ENCODE data around the gene CIROP. TPM values are rescaled to one million over a fixed set of nuclear protein-coding genes. Genes with fewer than 3 reads are reported as not detected.
"Not testable (repeated sequence)": the region's sequence is repeated elsewhere in the genome, so short reads cannot be mapped to it uniquely, and the experiment has no call there.

The CIROP gene
- total and polyA plus RNA-seq, 2 experiments from 2014 or later, result not detected

GRCh38 chr14:23109769-23110168 lies 5.0 kb upstream of the CIROP start:
- H3K4me3 ChIP-seq, result no peak overlapping the region
- no peak for DNase-seq (ENCODE audit: low spot score)
- H3K9me3 ChIP-seq (ENCODE audit: low read depth), result no peaks in the 10 kb centered on the region
- H3K27me3 ChIP-seq, result peaks cover 13% of the 10 kb centered on the region
- no peaks in the 10 kb centered on the region for H3K36me3 ChIP-seq (replicated peaks; ENCODE audit: insufficient read depth, low read depth)
- 96% methylated on average over 1 of the region's 1 CpG for WGBS (ENCODE audit: low lambda C conversion rate, missing lambda C conversion rate)
- no peak for TF ChIP-seq EZH2phosphoT487 (IDR thresholded peaks at IDR 0.05; ENCODE audit: low read depth, severe bottlenecking, unreplicated experiment)
- no peak for TF ChIP-seq EZH2 (IDR thresholded peaks at IDR 0.05; ENCODE audit: borderline replicate concordance)
- TF ChIP-seq, protein P1, sequence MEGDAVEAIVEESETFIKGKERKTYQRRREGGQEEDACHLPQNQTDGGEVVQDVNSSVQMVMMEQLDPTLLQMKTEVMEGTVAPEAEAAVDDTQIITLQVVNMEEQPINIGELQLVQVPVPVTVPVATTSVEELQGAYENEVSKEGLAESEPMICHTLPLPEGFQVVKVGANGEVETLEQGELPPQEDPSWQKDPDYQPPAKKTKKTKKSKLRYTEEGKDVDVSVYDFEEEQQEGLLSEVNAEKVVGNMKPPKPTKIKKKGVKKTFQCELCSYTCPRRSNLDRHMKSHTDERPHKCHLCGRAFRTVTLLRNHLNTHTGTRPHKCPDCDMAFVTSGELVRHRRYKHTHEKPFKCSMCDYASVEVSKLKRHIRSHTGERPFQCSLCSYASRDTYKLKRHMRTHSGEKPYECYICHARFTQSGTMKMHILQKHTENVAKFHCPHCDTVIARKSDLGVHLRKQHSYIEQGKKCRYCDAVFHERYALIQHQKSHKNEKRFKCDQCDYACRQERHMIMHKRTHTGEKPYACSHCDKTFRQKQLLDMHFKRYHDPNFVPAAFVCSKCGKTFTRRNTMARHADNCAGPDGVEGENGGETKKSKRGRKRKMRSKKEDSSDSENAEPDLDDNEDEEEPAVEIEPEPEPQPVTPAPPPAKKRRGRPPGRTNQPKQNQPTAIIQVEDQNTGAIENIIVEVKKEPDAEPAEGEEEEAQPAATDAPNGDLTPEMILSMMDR (IDR thresholded peaks at IDR 0.05; ENCODE audit: poor library complexity), result no peak
- no peaks in the 10 kb centered on the region for H4K20me1 ChIP-seq (ENCODE audit: insufficient read depth, poor library complexity, severe bottlenecking)
- H3K4me1 ChIP-seq (ENCODE audit: insufficient read depth), result no peaks in the 10 kb centered on the region
- H3K9me2 ChIP-seq (replicated peaks; ENCODE audit: insufficient read depth), result no peaks in the 10 kb centered on the region
- H3K79me2 ChIP-seq, result no peaks in the 10 kb centered on the region
- H2AFZ ChIP-seq, result no peak overlapping the region
- no peak overlapping the region for H3K27ac ChIP-seq
- no peak overlapping the region for H3K4me2 ChIP-seq

DNA sequence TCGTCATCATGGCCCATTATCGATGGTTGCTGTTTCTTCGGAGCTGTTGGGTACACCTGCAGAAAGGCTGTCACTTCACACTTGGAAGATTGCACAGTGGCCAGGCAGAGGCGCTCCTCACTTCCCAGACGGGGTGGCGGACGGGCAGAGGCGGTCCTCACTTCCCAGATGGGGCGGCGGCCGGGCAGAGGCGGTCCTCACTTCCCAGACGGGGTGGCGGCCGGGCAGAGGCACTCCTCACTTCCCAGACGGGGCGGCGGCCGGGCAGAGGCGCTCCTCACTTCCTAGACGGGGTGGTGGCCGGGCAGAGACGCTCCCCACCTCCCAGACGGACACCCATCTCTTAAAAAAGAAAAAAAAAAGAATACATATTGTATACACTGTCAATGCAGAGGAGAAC lies 3.4 kb upstream of the CIROP start:
- H3K4me2 ChIP-seq; H4K20me1 ChIP-seq (ENCODE audit: insufficient read depth, poor library complexity, severe bottlenecking); H3K4me3 ChIP-seq; H3K4me1 ChIP-seq (ENCODE audit: insufficient read depth); H3K9me2 ChIP-seq (replicated peaks; ENCODE audit: insufficient read depth); H3K27ac ChIP-seq; DNase-seq (ENCODE audit: low spot score); H3K36me3 ChIP-seq (replicated peaks; ENCODE audit: insufficient read depth, low read depth); H2AFZ ChIP-seq; H3K79me2 ChIP-seq; H3K9me3 ChIP-seq (ENCODE audit: low read depth): not testable (repeated sequence)
- 96% methylated on average over 24 of the region's 24 CpGs for WGBS (ENCODE audit: low lambda C conversion rate, missing lambda C conversion rate)
- peaks cover 13% of the 10 kb centered on the region for H3K27me3 ChIP-seq

DNA sequence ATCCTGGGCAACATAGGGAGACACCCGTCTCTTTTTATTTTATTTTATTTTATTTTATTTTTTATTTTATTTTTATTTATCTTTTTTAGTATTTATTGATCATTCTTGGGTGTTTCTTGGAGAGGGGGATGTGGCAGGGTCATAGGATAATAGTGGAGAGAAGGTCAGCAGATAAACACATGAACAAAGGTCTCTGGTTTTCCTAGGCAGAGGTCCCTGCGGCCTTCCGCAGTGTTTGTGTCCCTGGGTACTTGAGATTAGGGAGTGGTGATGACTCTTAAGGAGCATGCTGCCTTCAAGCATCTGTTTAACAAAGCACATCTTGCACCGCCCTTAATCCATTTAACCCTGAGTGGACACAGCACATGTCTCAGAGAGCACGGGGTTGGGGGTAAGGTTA lies 2.8 kb upstream of the CIROP start:
- not testable (repeated sequence) for H3K79me2 ChIP-seq; H3K9me3 ChIP-seq (ENCODE audit: low read depth); H3K9me2 ChIP-seq (replicated peaks; ENCODE audit: insufficient read depth); H3K4me3 ChIP-seq; H3K27ac ChIP-seq; H3K4me2 ChIP-seq; H4K20me1 ChIP-seq (ENCODE audit: insufficient read depth, poor library complexity, severe bottlenecking); H3K36me3 ChIP-seq (replicated peaks; ENCODE audit: insufficient read depth, low read depth); DNase-seq (ENCODE audit: low spot score); H3K4me1 ChIP-seq (ENCODE audit: insufficient read depth); H2AFZ ChIP-seq
- 70% methylated on average over 3 of the region's 5 CpGs for WGBS (ENCODE audit: low lambda C conversion rate, missing lambda C conversion rate)
- peaks cover 13% of the 10 kb centered on the region for H3K27me3 ChIP-seq

DNA sequence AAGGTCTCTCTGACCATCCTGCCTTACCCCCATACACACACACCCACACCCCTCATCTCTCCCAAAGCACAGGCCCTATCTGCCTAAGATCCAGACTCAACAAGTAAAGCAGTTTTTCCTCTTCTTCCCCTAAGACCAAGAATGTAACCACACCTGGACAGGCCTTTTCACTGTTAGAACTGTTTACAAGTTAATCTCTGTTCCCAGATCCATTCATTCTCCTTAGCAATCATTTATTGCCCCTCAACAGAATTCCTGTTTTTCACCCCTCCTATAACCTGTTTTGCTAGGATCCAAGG lies 1.9 kb upstream of the CIROP start:
- no peak overlapping the region for H3K27ac ChIP-seq

More for the DNA sequence above, 1.9 kb upstream of the CIROP start:
- H4K20me1 ChIP-seq (ENCODE audit: insufficient read depth, poor library complexity, severe bottlenecking), result no peaks in the 10 kb centered on the region
- H3K79me2 ChIP-seq, result no peaks in the 10 kb centered on the region
- TF ChIP-seq, protein P1 (IDR thresholded peaks at IDR 0.05; ENCODE audit: poor library complexity), result no peak
- no peak for TF ChIP-seq EZH2phosphoT487 (IDR thresholded peaks at IDR 0.05; ENCODE audit: low read depth, severe bottlenecking, unreplicated experiment)
- no peaks in the 10 kb centered on the region for H3K9me2 ChIP-seq (replicated peaks; ENCODE audit: insufficient read depth)
- H3K36me3 ChIP-seq (replicated peaks; ENCODE audit: insufficient read depth, low read depth), result no peaks in the 10 kb centered on the region
- peaks cover 10% of the 10 kb centered on the region for H3K27me3 ChIP-seq
- H3K4me2 ChIP-seq, result no peak overlapping the region
- no peaks in the 10 kb centered on the region for H3K4me1 ChIP-seq (ENCODE audit: insufficient read depth)
- no peak overlapping the region for H2AFZ ChIP-seq
- no peaks in the 10 kb centered on the region for H3K9me3 ChIP-seq (ENCODE audit: low read depth)
- no peak overlapping the region for H3K4me3 ChIP-seq
- no peak for DNase-seq (ENCODE audit: low spot score)
